Endothelial cell (in vitro differentiated cells): ENCODE measurements around the gene HMGCS2. TPM values are rescaled to one million over a fixed set of nuclear protein-coding genes. Genes with fewer than 3 reads are reported as not detected.

Experiments used
- DNase-seq: peaks from one replicate; pipeline ENCODE4 v3.0.0; 2021; ENCODE audit warnings: low spot score
- H3K27ac Mint-ChIP-seq: one replicate; pipeline ENCODE4 v1.8.0; 2021; ENCODE audit warnings: mixed read lengths, inconsistent platforms; ENCODE audit not compliant: unreplicated experiment
- H3K27me3 Mint-ChIP-seq: one replicate; pipeline ENCODE4 v1.8.0; 2021; ENCODE audit warnings: mild to moderate bottlenecking, moderate library complexity, mixed read lengths, inconsistent platforms; ENCODE audit not compliant: unreplicated experiment
- H3K36me3 Mint-ChIP-seq: one replicate; pipeline ENCODE4 v1.8.0; 2021; ENCODE audit warnings: mild to moderate bottlenecking, low read depth, mixed read lengths, inconsistent platforms; ENCODE audit not compliant: unreplicated experiment
- H3K4me1 Mint-ChIP-seq: one replicate; pipeline ENCODE4 v1.8.0; 2021; ENCODE audit warnings: mild to moderate bottlenecking, mixed read lengths, inconsistent platforms; ENCODE audit not compliant: unreplicated experiment
- H3K4me3 Mint-ChIP-seq: one replicate; pipeline ENCODE4 v1.8.0; 2021; ENCODE audit warnings: mild to moderate bottlenecking, mixed read lengths, inconsistent platforms; ENCODE audit not compliant: unreplicated experiment
- H3K9me3 Mint-ChIP-seq: one replicate; pipeline ENCODE4 v1.8.0; 2021; ENCODE audit warnings: mixed read lengths, inconsistent platforms; ENCODE audit not compliant: unreplicated experiment
- CTCF ChIP-seq: fragments of 200-600 bp; sonication (generic); IDR thresholded peaks from one replicate; pipeline ENCODE4 v1.5.0; 2021; ENCODE audit warnings: antibody characterized with exemption; ENCODE audit not compliant: unreplicated experiment
- long read RNA-seq: library from polyadenylated mRNA; unstranded; transcript quantifications from one replicate; pipeline ENCODE4 v2.0.0, GENCODE V29; 2020; ENCODE audit not compliant: unreplicated experiment
- total RNA-seq: library from RNA; stranded (reverse); fragmentation: NEBNext Ultra II Directional; extraction: Animal tissue kit (Norgen Biotek cat#: 25700); gene quantifications from one replicate; pipeline ENCODE4 v1.2.1, GENCODE V29; 2021; ENCODE audit not compliant: unreplicated experiment

Gene HMGCS2
- not detected for total RNA-seq
- long read RNA-seq = 0 reads

- Mint-ChIP-seq H3K4me3 (no peak within 1 kb of the TSS), H3K9me3 (no peaks in the 10 kb centered on the region), H3K27ac (no peak within 1 kb of the TSS), H3K36me3 (no peaks in the 10 kb centered on the region), H3K27me3 (no peaks in the 10 kb centered on the region), H3K4me1 (peaks cover 2% of the 10 kb centered on the region)
- TF ChIP-seq CTCF = no peak
- DNase-seq = no peak
These were observed at the start of gene HMGCS2 for GRCh38 chr1:119768778-119769177. TSS of gene HMGCS2 (minus strand) at chr1:119768905. CDS start at chr1:119768844, 61 bp downstream.

- Mint-ChIP-seq H3K9me3 (no peaks in the 10 kb centered on the region), H3K27me3 (no peaks in the 10 kb centered on the region), H3K36me3 (no peaks in the 10 kb centered on the region), H3K27ac (no peak overlapping the region), H3K4me3 (no peak overlapping the region), H3K4me1 (no peaks in the 10 kb centered on the region)
- TF ChIP-seq CTCF = no peak
- no peak for DNase-seq
These were observed 49.5 kb upstream of the HMGCS2 start for GRCh38 chr1:119818181-119818580.

- no peak for TF ChIP-seq CTCF
- Mint-ChIP-seq H3K27me3 (no peaks in the 10 kb centered on the region), H3K27ac (no peak overlapping the region), H3K4me1 (no peaks in the 10 kb centered on the region), H3K9me3 (no peaks in the 10 kb centered on the region), H3K4me3 (no peak overlapping the region), H3K36me3 (no peaks in the 10 kb centered on the region)
- no peak for DNase-seq
These were observed 47.7 kb upstream of the HMGCS2 start for GRCh38 chr1:119816407-119816806.

- Mint-ChIP-seq H3K4me3 (no peak overlapping the region), H3K4me1 (no peaks in the 10 kb centered on the region), H3K9me3 (no peaks in the 10 kb centered on the region), H3K36me3 (no peaks in the 10 kb centered on the region), H3K27me3 (no peaks in the 10 kb centered on the region), H3K27ac (no peak overlapping the region)
- no peak for TF ChIP-seq CTCF
- DNase-seq = no peak
These were observed 47.2 kb upstream of the HMGCS2 start for GRCh38 chr1:119815928-119816327.

DNA sequence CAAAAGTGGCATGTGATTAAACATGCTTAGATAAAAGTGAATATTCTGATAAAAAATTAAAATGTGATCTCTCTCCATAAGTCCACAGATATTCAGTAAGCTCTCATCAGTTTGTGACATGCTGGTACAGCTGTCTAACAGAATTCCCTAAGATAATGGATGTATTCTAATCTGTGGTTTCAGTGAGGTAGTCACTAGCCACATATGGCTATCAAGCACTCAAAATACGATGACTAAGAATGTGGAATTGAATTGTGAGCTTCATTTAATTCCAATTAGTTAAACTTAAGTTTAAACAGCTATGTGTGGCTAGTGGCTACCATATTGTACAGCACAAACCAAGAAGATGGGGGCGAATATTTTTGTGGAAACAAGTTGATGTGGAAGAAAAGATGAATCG, 46.7 kb upstream of the HMGCS2 start:
- no peak for TF ChIP-seq CTCF

More for the DNA sequence above, 46.7 kb upstream of the HMGCS2 start:
- no peak for DNase-seq
- H3K4me1 Mint-ChIP-seq = no peaks in the 10 kb centered on the region
- no peaks in the 10 kb centered on the region for H3K27me3 Mint-ChIP-seq
- no peak overlapping the region for H3K27ac Mint-ChIP-seq
- no peak overlapping the region for H3K4me3 Mint-ChIP-seq
- H3K36me3 Mint-ChIP-seq = no peaks in the 10 kb centered on the region
- H3K9me3 Mint-ChIP-seq = no peaks in the 10 kb centered on the region
